ENCODE results near the gene PRKCE.

DNA sequence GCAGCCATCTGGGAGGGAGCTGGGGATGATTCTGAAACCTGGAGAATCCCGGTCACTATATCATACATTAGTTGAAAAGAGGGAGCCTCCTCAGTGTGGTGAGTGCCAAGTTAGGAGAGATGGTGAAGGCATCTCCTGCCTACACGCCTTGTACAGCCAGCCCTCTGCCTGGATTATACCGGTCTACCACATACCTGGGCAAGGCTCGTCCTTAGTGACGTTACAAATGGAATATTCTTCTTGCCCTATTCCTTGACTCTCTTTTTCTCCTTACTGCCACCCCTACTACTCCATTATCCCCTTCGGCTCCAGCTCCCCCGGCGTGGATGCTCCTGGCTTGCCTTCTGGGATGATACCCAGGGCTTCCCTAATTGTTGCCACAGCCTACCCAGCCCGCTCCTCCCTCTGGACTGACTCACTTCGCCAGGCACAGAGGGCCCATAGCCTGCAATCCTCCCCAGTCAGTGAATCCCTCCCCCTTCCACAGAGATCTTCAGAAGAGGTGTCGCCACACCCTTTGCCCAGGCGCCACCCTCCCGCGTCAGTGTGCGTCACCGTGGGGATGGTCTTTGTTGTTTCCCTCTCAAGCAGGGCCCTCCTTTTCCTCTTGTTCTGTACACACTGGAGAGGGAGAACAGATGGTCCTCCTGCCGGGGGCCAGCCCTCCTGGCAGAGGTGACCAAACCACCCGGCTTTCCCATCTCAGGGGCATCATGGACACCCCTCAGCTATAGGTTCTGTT lies 530.5 kb downstream of the PRKCE start:
- TF ChIP-seq EZH2 (IDR thresholded peaks at IDR 0.05; ENCODE audit: low read depth, low read length, severe bottlenecking) (no peak), SIX5 (IDR thresholded peaks at IDR 0.05; ENCODE audit: low read depth, low read length) (no peak), BRCA1 (IDR thresholded peaks at IDR 0.05; ENCODE audit: low read depth, low read length) (no peak)
- TF ChIP-seq, protein P1, sequence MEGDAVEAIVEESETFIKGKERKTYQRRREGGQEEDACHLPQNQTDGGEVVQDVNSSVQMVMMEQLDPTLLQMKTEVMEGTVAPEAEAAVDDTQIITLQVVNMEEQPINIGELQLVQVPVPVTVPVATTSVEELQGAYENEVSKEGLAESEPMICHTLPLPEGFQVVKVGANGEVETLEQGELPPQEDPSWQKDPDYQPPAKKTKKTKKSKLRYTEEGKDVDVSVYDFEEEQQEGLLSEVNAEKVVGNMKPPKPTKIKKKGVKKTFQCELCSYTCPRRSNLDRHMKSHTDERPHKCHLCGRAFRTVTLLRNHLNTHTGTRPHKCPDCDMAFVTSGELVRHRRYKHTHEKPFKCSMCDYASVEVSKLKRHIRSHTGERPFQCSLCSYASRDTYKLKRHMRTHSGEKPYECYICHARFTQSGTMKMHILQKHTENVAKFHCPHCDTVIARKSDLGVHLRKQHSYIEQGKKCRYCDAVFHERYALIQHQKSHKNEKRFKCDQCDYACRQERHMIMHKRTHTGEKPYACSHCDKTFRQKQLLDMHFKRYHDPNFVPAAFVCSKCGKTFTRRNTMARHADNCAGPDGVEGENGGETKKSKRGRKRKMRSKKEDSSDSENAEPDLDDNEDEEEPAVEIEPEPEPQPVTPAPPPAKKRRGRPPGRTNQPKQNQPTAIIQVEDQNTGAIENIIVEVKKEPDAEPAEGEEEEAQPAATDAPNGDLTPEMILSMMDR (IDR thresholded peaks at IDR 0.05; ENCODE audit: control extremely low read depth in 1 of 3, insufficient read depth in 1 of 3, low read depth in 1 of 3, low read length in 3 of 3): no peak
